ENCODE results near the gene CREBRF.
"Not testable (repeated sequence)": the region's sequence is repeated elsewhere in the genome, so short reads cannot be mapped to it uniquely, and the experiment has no call there.

CREBRF gene

GRCh38 chr5:173065155-173065554 is 9.0 kb downstream of the CREBRF start:
- H3K27me3 ChIP-seq (ENCODE audit: insufficient read depth, poor library complexity, severe bottlenecking): no peaks in the 10 kb centered on the region
- TF ChIP-seq SPI1 (IDR thresholded peaks at IDR 0.05; ENCODE audit: borderline replicate concordance, low read depth) (no peak), GABPA (IDR thresholded peaks at IDR 0.05; ENCODE audit: low read depth) (no peak), CTCF (IDR thresholded peaks at IDR 0.05; ENCODE audit: insufficient read depth, low read length) (no peak), REST (IDR thresholded peaks at IDR 0.05; ENCODE audit: insufficient replicate concordance, low read depth) (no peak), POLR2AphosphoS5 (IDR thresholded peaks at IDR 0.05; ENCODE audit: low read depth) (no peak)
- H3K4me3 ChIP-seq (replicated peaks; ENCODE audit: insufficient read depth, low read length): no peak overlapping the region
- H3K27ac ChIP-seq (replicated peaks): no peak overlapping the region; the same call in 1 of the 2 replicates
- DNase-seq (ENCODE audit: low read depth in 1 of 2, low spot score in 1 of 2): no peak

GRCh38 chr5:173069671-173070070 is 13.5 kb downstream of the CREBRF start:
- DNase-seq (ENCODE audit: low read depth in 1 of 2, low spot score in 1 of 2): peak in 1 of 2 experiments; percentile 19
- no peak for TF ChIP-seq POLR2AphosphoS5 (IDR thresholded peaks at IDR 0.05; ENCODE audit: low read depth)
- no peak for TF ChIP-seq REST (IDR thresholded peaks at IDR 0.05; ENCODE audit: insufficient replicate concordance, low read depth)
- TF ChIP-seq CTCF (IDR thresholded peaks at IDR 0.05; ENCODE audit: insufficient read depth, low read length): no peak
- TF ChIP-seq SPI1 (IDR thresholded peaks at IDR 0.05; ENCODE audit: borderline replicate concordance, low read depth): no peak
- no peak for TF ChIP-seq GABPA (IDR thresholded peaks at IDR 0.05; ENCODE audit: low read depth)
- H3K4me3 ChIP-seq (replicated peaks; ENCODE audit: insufficient read depth, low read length): no peak overlapping the region
- no peaks in the 10 kb centered on the region for H3K27me3 ChIP-seq (ENCODE audit: insufficient read depth, poor library complexity, severe bottlenecking)
- H3K27ac ChIP-seq (replicated peaks): no peak overlapping the region

GRCh38 chr5:173075137-173075843 is 19.1 kb downstream of the CREBRF start:
- no peak overlapping the region for H3K27ac ChIP-seq (replicated peaks)

GRCh38 chr5:173075970-173076369 is 19.8 kb downstream of the CREBRF start:
- no peak overlapping the region for H3K27ac ChIP-seq (replicated peaks)
- H3K4me3 ChIP-seq (replicated peaks; ENCODE audit: insufficient read depth, low read length): no peak overlapping the region
- H3K27me3 ChIP-seq (ENCODE audit: insufficient read depth, poor library complexity, severe bottlenecking): no peaks in the 10 kb centered on the region
- TF ChIP-seq GABPA (IDR thresholded peaks at IDR 0.05; ENCODE audit: low read depth) (no peak), SPI1 (IDR thresholded peaks at IDR 0.05; ENCODE audit: borderline replicate concordance, low read depth) (no peak), REST (IDR thresholded peaks at IDR 0.05; ENCODE audit: insufficient replicate concordance, low read depth) (no peak), CTCF (IDR thresholded peaks at IDR 0.05; ENCODE audit: insufficient read depth, low read length) (no peak), POLR2AphosphoS5 (IDR thresholded peaks at IDR 0.05; ENCODE audit: low read depth) (no peak)
- no peak for DNase-seq (ENCODE audit: low read depth in 1 of 2, low spot score in 1 of 2)

More at GRCh38 chr5:173075137-173075843, 19.1 kb downstream of the CREBRF start:
- Histone ChIP-seq H3K4me3 (replicated peaks; ENCODE audit: insufficient read depth, low read length) (no peak overlapping the region), H3K27me3 (ENCODE audit: insufficient read depth, poor library complexity, severe bottlenecking) (no peaks in the 10 kb centered on the region)
- no peak for DNase-seq (ENCODE audit: low read depth in 1 of 2, low spot score in 1 of 2)
- TF ChIP-seq GABPA (IDR thresholded peaks at IDR 0.05; ENCODE audit: low read depth) (no peak), SPI1 (IDR thresholded peaks at IDR 0.05; ENCODE audit: borderline replicate concordance, low read depth) (no peak)

GRCh38 chr5:173076471-173076870 is 20.3 kb downstream of the CREBRF start:
- H3K27me3 ChIP-seq (ENCODE audit: insufficient read depth, poor library complexity, severe bottlenecking); H3K27ac ChIP-seq (replicated peaks); H3K4me3 ChIP-seq (replicated peaks; ENCODE audit: insufficient read depth, low read length); DNase-seq (ENCODE audit: low read depth in 1 of 2, low spot score in 1 of 2): not testable (repeated sequence)

All from HL-60 (cell line).